BLaER1 (cell line): ENCODE data around the gene ZFP36L1.

Source experiments
- H3K27ac ChIP-seq: shearing (Covaris generic); formaldehyde crosslinking; 2 replicates; pipeline ENCODE4 v1.8.1; 2022
- H3K27me3 ChIP-seq: shearing (Covaris generic); formaldehyde crosslinking; 2 replicates; pipeline ENCODE4 v1.8.1; 2022
- H3K36me3 ChIP-seq: shearing (Covaris generic); formaldehyde crosslinking; 2 replicates; pipeline ENCODE4 v1.8.1; 2022
- H3K4me1 ChIP-seq: shearing (Covaris generic); formaldehyde crosslinking; 2 replicates; pipeline ENCODE4 v1.8.1; 2022
- H3K4me2 ChIP-seq: shearing (Covaris generic); formaldehyde crosslinking; 2 replicates; pipeline ENCODE4 v1.8.1; 2022
- H3K4me3 ChIP-seq: shearing (Covaris generic); formaldehyde crosslinking; 2 replicates; pipeline ENCODE4 v1.8.1; 2022
- H3K9ac ChIP-seq: shearing (Covaris generic); formaldehyde crosslinking; 2 replicates; pipeline ENCODE4 v1.8.1; 2022
- H3K9me3 ChIP-seq: shearing (Covaris generic); formaldehyde crosslinking; 2 replicates; pipeline ENCODE4 v1.8.1; 2022
- H4K20me1 ChIP-seq: shearing (Covaris generic); formaldehyde crosslinking; 2 replicates; pipeline ENCODE4 v1.8.1; 2022
- Cebpa-rat ChIP-seq: shearing (Covaris generic); IDR thresholded peaks from 2 replicates; pipeline ENCODE4 v1.8.1; 2022

Gene ZFP36L1

GRCh38 chr14:68785534-68786490 lies 7.1 kb downstream of the ZFP36L1 start:
- peak overlapping the region; percentile 17; the same call in 1 of the 2 replicates for H3K4me3 ChIP-seq
- H3K27ac ChIP-seq: peak overlapping the region; percentile 71
- H3K27me3 ChIP-seq: no peaks in the 10 kb centered on the region
- H3K9ac ChIP-seq: peak overlapping the region; percentile 69; the same call in 1 of the 2 replicates
- H3K36me3 ChIP-seq: peaks cover 44% of the 10 kb centered on the region
- H3K9me3 ChIP-seq: no peaks in the 10 kb centered on the region; the same call in 1 of the 2 replicates
- TF ChIP-seq Cebpa-rat: no peak
- peaks cover 69% of the 10 kb centered on the region for H3K4me1 ChIP-seq
- H3K4me2 ChIP-seq: peak overlapping the region; percentile 90
- peaks cover 52% of the 10 kb centered on the region for H4K20me1 ChIP-seq

GRCh38 chr14:68784978-68785533 lies 7.8 kb downstream of the ZFP36L1 start:
- peak overlapping the region; percentile 90 for H3K4me2 ChIP-seq
- peak overlapping the region; percentile 71 for H3K27ac ChIP-seq
- no peak overlapping the region for H3K4me3 ChIP-seq
- no peak for TF ChIP-seq Cebpa-rat
- H3K9ac ChIP-seq: no peak overlapping the region
- H3K4me1 ChIP-seq: peaks cover 77% of the 10 kb centered on the region
- H3K36me3 ChIP-seq: peaks cover 37% of the 10 kb centered on the region
- no peaks in the 10 kb centered on the region for H3K27me3 ChIP-seq
- H3K9me3 ChIP-seq: no peaks in the 10 kb centered on the region; the same call in 1 of the 2 replicates
- H4K20me1 ChIP-seq: peaks cover 44% of the 10 kb centered on the region

- H3K4me2 ChIP-seq: peak overlapping the region; percentile 90
- no peaks in the 10 kb centered on the region for H3K9me3 ChIP-seq
- peaks cover 30% of the 10 kb centered on the region for H3K36me3 ChIP-seq
- no peak overlapping the region; the same call in 1 of the 2 replicates for H3K27ac ChIP-seq
- no peak for TF ChIP-seq Cebpa-rat
- peaks cover 37% of the 10 kb centered on the region for H4K20me1 ChIP-seq
- H3K9ac ChIP-seq: no peak overlapping the region
- no peak overlapping the region for H3K4me3 ChIP-seq
- H3K4me1 ChIP-seq: peaks cover 81% of the 10 kb centered on the region
- no peaks in the 10 kb centered on the region for H3K27me3 ChIP-seq
Measured at GRCh38 chr14:68784226-68784910, 8.5 kb downstream of the ZFP36L1 start.

GRCh38 chr14:68783408-68784225 lies 9.2 kb downstream of the ZFP36L1 start:
- Histone ChIP-seq H3K36me3 (peaks cover 23% of the 10 kb centered on the region), H3K27me3 (no peaks in the 10 kb centered on the region), H3K27ac (no peak overlapping the region), H3K4me2 (no peak overlapping the region; the same call in 1 of the 2 replicates), H4K20me1 (peaks cover 32% of the 10 kb centered on the region), H3K4me3 (no peak overlapping the region), H3K4me1 (peaks cover 81% of the 10 kb centered on the region), H3K9ac (no peak overlapping the region), H3K9me3 (no peaks in the 10 kb centered on the region)
- no peak for TF ChIP-seq Cebpa-rat

- Histone ChIP-seq H3K4me2 (peak overlapping the region; percentile 74), H3K27ac (0 out of 2 replicates have a peak overlapping the region, but pooled peaks have one; percentile 14), H3K9me3 (no peaks in the 10 kb centered on the region), H3K36me3 (peaks cover 12% of the 10 kb centered on the region), H4K20me1 (peaks cover 19% of the 10 kb centered on the region), H3K4me1 (peaks cover 69% of the 10 kb centered on the region), H3K9ac (no peak overlapping the region), H3K27me3 (no peaks in the 10 kb centered on the region), H3K4me3 (no peak overlapping the region)
- TF ChIP-seq Cebpa-rat: no peak
Measured at GRCh38 chr14:68782091-68782981, 10.5 kb downstream of the ZFP36L1 start.

GRCh38 chr14:68781161-68782021 lies 11.5 kb downstream of the ZFP36L1 start:
- TF ChIP-seq Cebpa-rat: no peak
- Histone ChIP-seq H4K20me1 (peaks cover 10% of the 10 kb centered on the region), H3K4me2 (peak overlapping the region; percentile 74), H3K36me3 (peaks cover 2% of the 10 kb centered on the region), H3K27ac (peak overlapping the region; percentile 59), H3K4me1 (peaks cover 60% of the 10 kb centered on the region), H3K9ac (peak overlapping the region; percentile 53; the same call in 1 of the 2 replicates), H3K27me3 (no peaks in the 10 kb centered on the region), H3K4me3 (no peak overlapping the region), H3K9me3 (no peaks in the 10 kb centered on the region)

GRCh38 chr14:68780358-68781160 lies 12.3 kb downstream of the ZFP36L1 start:
- no peaks in the 10 kb centered on the region for H3K36me3 ChIP-seq
- no peak for TF ChIP-seq Cebpa-rat
- H3K4me3 ChIP-seq: no peak overlapping the region
- H3K9me3 ChIP-seq: peaks cover under 1% of the 10 kb centered on the region; the same call in 1 of the 2 replicates
- H3K27ac ChIP-seq: peak overlapping the region; percentile 59
- peak overlapping the region; percentile 53; the same call in 1 of the 2 replicates for H3K9ac ChIP-seq
- peaks cover 51% of the 10 kb centered on the region for H3K4me1 ChIP-seq
- H3K27me3 ChIP-seq: no peaks in the 10 kb centered on the region
- H4K20me1 ChIP-seq: peaks cover 1% of the 10 kb centered on the region
- H3K4me2 ChIP-seq: peak overlapping the region; percentile 74
